Heart left ventricle (tissue), 16 donors: ENCODE data around the gene MEGF8. TPM values are rescaled to one million over a fixed set of nuclear protein-coding genes. Genes with fewer than 3 reads are reported as not detected.

Source experiments
- ATAC-seq, 4 donors: fragments of 200-7000 bp; cut with Tn5 transposase; one replicate each; pipeline ENCODE4 v1.9.1; 2020 to 2022; ENCODE audit warnings: moderate library complexity in 4 of 4, mild to moderate bottlenecking in 3 of 4, moderate number of reproducible peaks in 1 of 4
- DNase-seq, 5 donors: peaks; one replicate each; pipeline ENCODE4 v3.0.0-alpha.2; 2020
- H3K27ac ChIP-seq, 12 donors: fragments of 200-600 bp; sonication (generic) in 4 of 12; one replicate each; pipeline versions ENCODE4 v1.5.0 to v1.8.0; 2016 to 2022; ENCODE audit warnings: mild to moderate bottlenecking in 2 of 12
- H3K27me3 ChIP-seq, 9 donors: fragments of 200-600 bp; sonication (generic) in 2 of 9; one replicate each; pipeline versions ENCODE4 v1.5.1 to v1.8.0; 2016 to 2022; ENCODE audit warnings: mild to moderate bottlenecking in 3 of 9
- H3K36me3 ChIP-seq, 9 donors: fragments of 200-600 bp; sonication (generic) in 2 of 9; one replicate each; pipeline versions ENCODE4 v1.5.0 to v1.8.0; 2018 to 2022; ENCODE audit warnings: mild to moderate bottlenecking in 2 of 9
- H3K4me1 ChIP-seq, 12 donors: fragments of 200-600 bp; sonication (generic) in 4 of 12; one replicate each; pipeline versions ENCODE4 v1.5.0 to v1.8.0; 2016 to 2022; ENCODE audit warnings: mild to moderate bottlenecking in 3 of 12
- H3K4me3 ChIP-seq, 12 donors: fragments of 200-600 bp; sonication (generic) in 4 of 12; one replicate each; pipeline versions ENCODE4 v1.5.0 to v1.8.0; 2017 to 2022; ENCODE audit warnings: mild to moderate bottlenecking in 9 of 12, moderate library complexity in 4 of 12
- H3K9me3 ChIP-seq, 12 donors: fragments of 200-600 bp; sonication (generic) in 4 of 12; one replicate each; pipeline versions ENCODE4 v1.5.0 to v1.8.0; 2016 to 2022; ENCODE audit warnings: mild to moderate bottlenecking in 1 of 12
- CTCF ChIP-seq, 12 donors: fragments of 200-600 bp; sonication (generic) in 4 of 12; IDR thresholded peaks; one replicate each; pipeline versions ENCODE4 v1.5.0 to v1.8.0; 2018 to 2022; ENCODE audit warnings: antibody characterized with exemption in 12 of 12, mild to moderate bottlenecking in 5 of 12
- POLR2A ChIP-seq, 2 donors: fragments of 450-650 bp; IDR thresholded peaks; one replicate each; pipeline ENCODE4 v1.6.1; 2017; ENCODE audit warnings: antibody characterized with exemption in 2 of 2, mild to moderate bottlenecking in 2 of 2, moderate library complexity in 2 of 2
- WGBS, 4 donors: extraction: QIAGEN DNeasy Blood & Tissue Kit in 2 of 4; methylation state at CpG; one replicate each; pipeline versions ENCODE4 v1.1.5 to v1.1.7; 2013 to 2018; 5-methylcytosine and 5-hydroxymethylcytosine counted together
- intact Hi-C, 10 donors: fragments of 100-400 bp; cut with DNase I; formaldehyde crosslinking; loops; one replicate each; pipeline versions ENCODE4 v1.11.1 to v1.14.2; 2022
- polyA plus RNA-seq, 2 donors: library from polyadenylated mRNA; stranded (reverse); fragments of 200-250 nt; gene quantifications; one replicate each; pipeline ENCODE4 v1.2.3, GENCODE V29; 2013
- total RNA-seq, 9 donors: library from RNA; depleted of rRNA in 2 of 9; stranded (reverse); fragments of >200 nt in 2 of 9; fragmentation: NEBNext Ultra II Directional in 3 of 9; extraction: Animal tissue kit (Norgen Biotek cat#: 25700) in 3 of 9; gene quantifications; one replicate each; pipeline versions ENCODE4 v1.1.0 to v1.2.4, GENCODE V29; 2016 to 2023
- donor health status: ischemic (EF 13 %, LVEDD 7.1; RV severe dilation, severe dysfunction).
- donor health status: healthy with polysubstance abuse.
- donor health status: DM: no; HTN: yes; CAD: no.
- donor health status: DM: no; HTN: no; CAD: no.
- donor health status: ischemic (EF 25% LVEDD 6.9; RV normal size, moderate dysfunction).
- donor health status: ischemic (EF 25% LVEDD 5.7; RV mildly dilated, moderate dysfunction).
- donor health status: healthy.
- donor health status: DM: yes; HTN: yes; CAD: no.
- donor health status: ischemic (EF 35%, LVEDD 5.7; RV mildly dilated, moderate dysfunction).
- donor health status: nonischemic (EF 11% LVEDD 7.7; RV severe dilation, severe dysfunction).
- donor health status: DM: yes; HTN: yes; CAD: no.
- donor health status: PGD.
- donor health status: ischemic (EF 29% LVEDD 5.4; RV normal size, mild dysfunction).
- donor health status: nonischemic (EF 23%, LVEDD 6.1; RV moderate dilation, normal function).

Gene MEGF8
- total and polyA plus RNA-seq, 11 donors: 22.8 to 50.4 (median 32.8) TPM

DNA sequence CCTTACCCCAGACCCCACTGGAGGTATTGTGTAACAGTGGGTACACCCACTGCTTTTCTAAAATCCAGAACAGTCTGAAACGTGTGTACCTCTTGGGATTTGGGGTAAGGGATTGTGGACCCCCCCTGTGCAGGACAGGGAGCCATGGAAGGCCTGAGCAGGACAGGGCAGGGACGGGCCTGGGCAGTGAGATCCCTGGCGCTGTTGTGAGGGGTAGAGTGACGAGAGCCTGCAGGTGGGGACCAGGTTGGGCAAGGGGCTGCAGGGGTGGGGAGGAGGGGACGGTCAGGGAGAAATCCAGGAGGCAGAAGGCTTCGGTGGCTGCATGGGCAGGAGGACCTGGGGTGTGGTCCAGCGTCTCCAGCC, 36.1 kb downstream of the MEGF8 start:
- no peak overlapping the region for H3K4me3 ChIP-seq
- peaks cover 0 to 21% (median 15%) of the 10 kb centered on the region in 12 donors for H3K4me1 ChIP-seq
- WGBS, 4 donors: 94 to 96% (median 95%) methylated on average over 7 of the region's 7 CpGs
- H3K36me3 ChIP-seq: peaks cover 0 to 70% (median 49%) of the 10 kb centered on the region in 9 donors
- DNase-seq (peak in 1 of 5 donors; percentile 37), ATAC-seq (no peak)
- H3K27me3 ChIP-seq: no peaks in the 10 kb centered on the region
- H3K27ac ChIP-seq: no peak overlapping the region
- intact Hi-C loops: no loop called here
- peaks cover 0 to 12% (median 5%) of the 10 kb centered on the region in 12 donors for H3K9me3 ChIP-seq
- TF ChIP-seq POLR2A (IDR thresholded peaks at IDR 0.05) (no peak), CTCF (IDR thresholded peaks at IDR 0.05) (no peak)

- 94 to 98% (median 97%) methylated on average over 14 of the region's 14 CpGs for WGBS, 4 donors
- H3K36me3 ChIP-seq: peaks cover 0 to 62% (median 41%) of the 10 kb centered on the region in 9 donors
- ATAC-seq (no peak), DNase-seq (peak in 1 of 5 donors; percentile 46)
- no peaks in the 10 kb centered on the region for H3K27me3 ChIP-seq
- peaks cover 0 to 12% (median 5%) of the 10 kb centered on the region in 12 donors for H3K9me3 ChIP-seq
- peaks cover 0 to 29% (median 16%) of the 10 kb centered on the region in 12 donors for H3K4me1 ChIP-seq
- intact Hi-C loops: no loop called here
- no peak overlapping the region for H3K4me3 ChIP-seq
- no peak overlapping the region for H3K27ac ChIP-seq
- TF ChIP-seq POLR2A (IDR thresholded peaks at IDR 0.05) (no peak), CTCF (IDR thresholded peaks at IDR 0.05) (no peak)
These were observed 36.9 kb downstream of the MEGF8 start for GRCh38 chr19:42362342-42362741.

DNA sequence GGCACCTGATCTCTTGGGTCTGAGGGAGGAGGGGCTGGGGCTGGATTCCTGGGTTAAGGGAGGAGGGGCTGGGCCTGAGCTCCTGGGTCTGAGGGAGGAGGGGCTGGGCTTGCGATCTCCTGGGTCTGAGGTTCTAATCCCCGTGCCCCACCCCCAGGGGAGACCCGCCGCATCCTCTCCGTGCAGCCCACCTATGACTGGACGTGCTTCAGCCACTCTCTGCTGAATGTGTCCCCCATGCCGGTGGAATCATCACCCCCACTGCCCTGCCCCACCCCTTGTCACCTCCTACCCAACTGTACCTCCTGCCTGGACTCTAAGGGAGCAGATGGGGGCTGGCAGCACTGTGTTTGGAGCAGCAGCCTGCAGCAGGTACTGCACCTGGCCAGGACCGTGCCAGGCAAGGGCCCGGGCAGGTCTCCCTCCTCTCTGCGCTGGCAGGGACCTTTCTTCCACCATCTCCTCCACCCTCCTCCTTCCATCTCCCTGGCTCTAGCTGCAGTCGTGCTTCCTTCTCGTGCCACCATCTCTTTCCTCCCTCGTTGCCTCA, 37.5 kb downstream of the MEGF8 start:
- Histone ChIP-seq H3K36me3 (peaks cover 0 to 55% (median 35%) of the 10 kb centered on the region in 9 donors), H3K4me3 (no peak overlapping the region), H3K4me1 (peaks cover 0 to 35% (median 16%) of the 10 kb centered on the region in 12 donors), H3K27ac (peak overlapping the region in 1 of 12 donors; percentile 42), H3K27me3 (no peaks in the 10 kb centered on the region), H3K9me3 (peaks cover 0 to 12% (median 5%) of the 10 kb centered on the region in 12 donors)
- no peak for TF ChIP-seq POLR2A (IDR thresholded peaks at IDR 0.05)
- no peak for TF ChIP-seq CTCF (IDR thresholded peaks at IDR 0.05)
- intact Hi-C loops: no loop called here
- no peak for ATAC-seq
- peak in 1 of 5 donors; percentile 23 for DNase-seq
- WGBS, 4 donors: 93 to 96% (median 95%) methylated on average over 6 to 13 of the region's 13 CpGs

- H3K36me3 ChIP-seq: peaks cover 0 to 48% (median 31%) of the 10 kb centered on the region in 9 donors
- no peak overlapping the region for H3K4me3 ChIP-seq
- intact Hi-C loops: no loop called here
- no peaks in the 10 kb centered on the region for H3K27me3 ChIP-seq
- H3K9me3 ChIP-seq: peaks cover 0 to 12% (median 5%) of the 10 kb centered on the region in 12 donors
- WGBS, 4 donors: 89 to 93% (median 90%) methylated on average over 17 of the region's 17 CpGs
- H3K27ac ChIP-seq: peak overlapping the region in 1 of 12 donors; percentile 60
- no peak for TF ChIP-seq POLR2A (IDR thresholded peaks at IDR 0.05)
- no peak for TF ChIP-seq CTCF (IDR thresholded peaks at IDR 0.05)
- no peak for DNase-seq
- no peak for ATAC-seq
- peaks cover 0 to 37% (median 16%) of the 10 kb centered on the region in 12 donors for H3K4me1 ChIP-seq
These were observed 38.3 kb downstream of the MEGF8 start for GRCh38 chr19:42363614-42364346.
